Uterus (tissue), 4 donors: ENCODE results near the gene FCRL1. TPM values are rescaled to one million over a fixed set of nuclear protein-coding genes. Genes with fewer than 3 reads are reported as not detected.

Experiments used
- DNase-seq, 2 donors: peaks; one replicate each; pipeline ENCODE4 v3.0.0-alpha.2; 2019 to 2020
- H3K27ac ChIP-seq, 2 donors: fragments of 200-600 bp; sonication (generic); 1 replicate in 1 of 2; 2 replicates in 1 of 2; pipeline ENCODE4 v1.5.1; 2016 to 2018
- H3K27me3 ChIP-seq, 2 donors: fragments of 200-600 bp; sonication (generic); one replicate each; pipeline ENCODE4 v1.5.1; 2018 to 2019; ENCODE audit warnings: control low read depth in 1 of 2
- H3K36me3 ChIP-seq, 2 donors: fragments of 200-600 bp; sonication (generic); one replicate each; pipeline ENCODE4 v1.5.1; 2019; ENCODE audit warnings: control low read depth in 1 of 2
- H3K4me1 ChIP-seq, 2 donors: fragments of 200-600 bp; sonication (generic); one replicate each; pipeline ENCODE4 v1.5.1; 2018 to 2019; ENCODE audit warnings: control low read depth in 1 of 2
- H3K4me3 ChIP-seq, 2 donors: fragments of 200-600 bp; sonication (generic); 1 replicate in 1 of 2; 2 replicates in 1 of 2; pipeline ENCODE4 v1.5.1; 2018 to 2019; ENCODE audit warnings: mild to moderate bottlenecking in 1 of 2
- H3K9me3 ChIP-seq, 2 donors: fragments of 200-600 bp; sonication (generic); one replicate each; pipeline ENCODE4 v1.5.1; 2019; ENCODE audit warnings: control low read depth in 1 of 2
- POLR2A ChIP-seq, 2 donors: fragments of 450-650 bp; IDR thresholded peaks; one replicate each; pipeline ENCODE4 v1.6.1; 2016; ENCODE audit warnings: antibody characterized with exemption in 2 of 2, mild to moderate bottlenecking in 1 of 2, moderate library complexity in 1 of 2
- intact Hi-C: fragments of 100-400 bp; cut with DNase I; formaldehyde crosslinking; loops from one replicate; pipeline ENCODE4 v1.15.1; 2023; ENCODE audit warnings: low total_unique reads
- total RNA-seq, 4 donors: library from RNA; depleted of rRNA in 3 of 4; stranded (reverse); fragments of >200 nt in 3 of 4; gene quantifications; one replicate each; pipeline versions ENCODE4 v1.1.0 to v1.2.4, GENCODE V29; 2014 to 2023
- TF ChIP-seq, protein P1 (sequence below), 4 experiments: fragments of 200-600 bp in 2 of 4; fragments of 450-650 bp in 2 of 4; sonication (generic) in 2 of 4; IDR thresholded peaks; one replicate each; pipeline ENCODE4 v1.5.1; 2016 to 2019; ENCODE audit warnings: antibody characterized with exemption in 4 of 4, mild to moderate bottlenecking in 2 of 4, moderate library complexity in 1 of 4
- donor health status: DM: yes; HTN: yes; CAD: no.

Gene FCRL1
- total RNA-seq, 4 donors from 2014 or later: 0.27 to 1.1 TPM; not detected in 2

DNA sequence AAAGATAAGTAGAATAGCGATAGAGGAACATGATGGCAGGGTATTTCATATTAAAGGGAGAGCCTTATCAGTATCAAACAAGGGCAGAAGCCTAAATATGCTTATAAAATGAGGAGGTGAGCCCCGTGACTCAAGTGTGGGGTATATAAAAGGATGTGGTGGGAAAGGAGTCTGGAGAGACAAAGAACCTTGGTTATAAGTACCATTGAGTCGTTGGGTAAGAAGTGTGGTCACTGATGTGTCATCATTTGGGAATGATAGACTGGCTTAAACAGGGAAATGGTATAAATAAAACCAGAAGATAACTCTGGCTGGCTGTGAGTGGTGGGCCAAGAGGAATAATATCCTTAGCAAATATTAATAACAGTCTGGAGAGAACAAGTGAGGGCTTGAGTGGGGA lies 32.6 kb upstream of the FCRL1 start:
- H3K27ac ChIP-seq: no peak overlapping the region
- TF ChIP-seq, protein P1, sequence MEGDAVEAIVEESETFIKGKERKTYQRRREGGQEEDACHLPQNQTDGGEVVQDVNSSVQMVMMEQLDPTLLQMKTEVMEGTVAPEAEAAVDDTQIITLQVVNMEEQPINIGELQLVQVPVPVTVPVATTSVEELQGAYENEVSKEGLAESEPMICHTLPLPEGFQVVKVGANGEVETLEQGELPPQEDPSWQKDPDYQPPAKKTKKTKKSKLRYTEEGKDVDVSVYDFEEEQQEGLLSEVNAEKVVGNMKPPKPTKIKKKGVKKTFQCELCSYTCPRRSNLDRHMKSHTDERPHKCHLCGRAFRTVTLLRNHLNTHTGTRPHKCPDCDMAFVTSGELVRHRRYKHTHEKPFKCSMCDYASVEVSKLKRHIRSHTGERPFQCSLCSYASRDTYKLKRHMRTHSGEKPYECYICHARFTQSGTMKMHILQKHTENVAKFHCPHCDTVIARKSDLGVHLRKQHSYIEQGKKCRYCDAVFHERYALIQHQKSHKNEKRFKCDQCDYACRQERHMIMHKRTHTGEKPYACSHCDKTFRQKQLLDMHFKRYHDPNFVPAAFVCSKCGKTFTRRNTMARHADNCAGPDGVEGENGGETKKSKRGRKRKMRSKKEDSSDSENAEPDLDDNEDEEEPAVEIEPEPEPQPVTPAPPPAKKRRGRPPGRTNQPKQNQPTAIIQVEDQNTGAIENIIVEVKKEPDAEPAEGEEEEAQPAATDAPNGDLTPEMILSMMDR (IDR thresholded peaks at IDR 0.05): no peak
- no peak for TF ChIP-seq POLR2A (IDR thresholded peaks at IDR 0.05)
- H3K9me3 ChIP-seq: no peaks in the 10 kb centered on the region
- H3K36me3 ChIP-seq: no peaks in the 10 kb centered on the region
- intact Hi-C loops: no loop called here
- H3K27me3 ChIP-seq: no peaks in the 10 kb centered on the region
- no peak for DNase-seq
- H3K4me1 ChIP-seq: no peaks in the 10 kb centered on the region
- H3K4me3 ChIP-seq: no peak overlapping the region

- no peak for DNase-seq
- Histone ChIP-seq H3K27ac (no peak overlapping the region), H3K9me3 (no peaks in the 10 kb centered on the region), H3K4me3 (no peak overlapping the region), H3K27me3 (no peaks in the 10 kb centered on the region), H3K36me3 (no peaks in the 10 kb centered on the region), H3K4me1 (no peaks in the 10 kb centered on the region)
- intact Hi-C loops: no loop called here
- TF ChIP-seq, protein P1 (IDR thresholded peaks at IDR 0.05): no peak
- no peak for TF ChIP-seq POLR2A (IDR thresholded peaks at IDR 0.05)
Measured at GRCh38 chr1:157849229-157849875, 29.4 kb upstream of the FCRL1 start.

GRCh38 chr1:157844089-157844830 lies 24.3 kb upstream of the FCRL1 start:
- TF ChIP-seq, protein P1 (IDR thresholded peaks at IDR 0.05): no peak
- TF ChIP-seq POLR2A (IDR thresholded peaks at IDR 0.05): no peak
- DNase-seq: no peak
- intact Hi-C loops: no loop called here
- Histone ChIP-seq H3K4me3 (no peak overlapping the region), H3K27ac (no peak overlapping the region), H3K27me3 (no peaks in the 10 kb centered on the region), H3K36me3 (no peaks in the 10 kb centered on the region), H3K9me3 (no peaks in the 10 kb centered on the region), H3K4me1 (no peaks in the 10 kb centered on the region)

GRCh38 chr1:157842939-157843338 lies 23.0 kb upstream of the FCRL1 start:
- Histone ChIP-seq H3K9me3 (no peaks in the 10 kb centered on the region), H3K4me3 (no peak overlapping the region), H3K27ac (no peak overlapping the region), H3K36me3 (no peaks in the 10 kb centered on the region), H3K27me3 (no peaks in the 10 kb centered on the region), H3K4me1 (no peaks in the 10 kb centered on the region)
- no peak for TF ChIP-seq POLR2A (IDR thresholded peaks at IDR 0.05)
- TF ChIP-seq, protein P1 (IDR thresholded peaks at IDR 0.05): no peak
- intact Hi-C loops: no loop called here
- no peak for DNase-seq

GRCh38 chr1:157841708-157842107 lies 21.8 kb upstream of the FCRL1 start, which contains the start of gene CD5L:
Gene CD5L (minus strand): TSS chr1:157841808. CDS start chr1:157841701, 107 bp downstream.
- intact Hi-C loops: no loop called here
- no peak for TF ChIP-seq POLR2A (IDR thresholded peaks at IDR 0.05)
- TF ChIP-seq, protein P1 (IDR thresholded peaks at IDR 0.05): no peak
- no peak within 1 kb of the TSS for H3K27ac ChIP-seq

More at GRCh38 chr1:157841708-157842107, 21.8 kb upstream of the FCRL1 start, which contains the start of gene CD5L:
- no peaks in the 10 kb centered on the region for H3K4me1 ChIP-seq
- H3K4me3 ChIP-seq: no peak within 1 kb of the TSS
- no peak for DNase-seq
- H3K27me3 ChIP-seq: no peaks in the 10 kb centered on the region
- H3K9me3 ChIP-seq: no peaks in the 10 kb centered on the region
- no peaks in the 10 kb centered on the region for H3K36me3 ChIP-seq
